HEK293 (cell line): ENCODE data around the gene INF2.
A peak's percentile ranks its signal among the peaks of the same experiment; 100 is the strongest.

ENCODE experiments used
- CTCF ChIA-PET: fragments of 350-600 bp; formaldehyde crosslinking; extraction: SDS; loops from one replicate; lab custom pipeline; 2021; ENCODE audit warnings: antibody characterized with exemption; lab: Yijun Ruan, JAX
- POLR2A ChIA-PET: fragments of 300-600 bp; formaldehyde crosslinking; extraction: SDS; loops from one replicate; lab custom pipeline; 2020; ENCODE audit warnings: antibody characterized with exemption, inconsistent platforms; lab: Yijun Ruan, JAX
- H3K27ac ChIP-seq: fragments of 200-500 bp; sonication (Bioruptor generic); 2 replicates; pipeline ENCODE4 v1.5.1; 2014; ENCODE audit warnings: low read depth, low read length, control low read depth, inconsistent platforms; ENCODE audit errors: extremely low read depth
- H3K36me3 ChIP-seq, 2 experiments: fragments of 200-500 bp in 1 of 2; sonication (Bioruptor generic) in 1 of 2; 1 replicate in 1 of 2; 2 replicates in 1 of 2; pipeline ENCODE4 v1.5.1; 2014 to 2017; ENCODE audit warnings: inconsistent platforms in 2 of 2, low read length in 2 of 2; ENCODE audit not compliant: control insufficient read depth in 2 of 2, insufficient read depth in 1 of 2
- H3K4me1 ChIP-seq: fragments of 200-500 bp; sonication (Bioruptor generic); 2 replicates; pipeline ENCODE4 v1.5.1; 2014; ENCODE audit warnings: mild to moderate bottlenecking, low read length, inconsistent platforms; ENCODE audit not compliant: control insufficient read depth, insufficient read depth
- H3K4me3 ChIP-seq: 2 replicates; pipeline ENCODE4 v1.5.1; 2011; ENCODE audit warnings: low read depth, mild to moderate bottlenecking, control low read depth, low read length, moderate library complexity
- H3K9me3 ChIP-seq: fragments of 200-500 bp; sonication (Bioruptor generic); 2 replicates; pipeline ENCODE4 v1.5.1; 2014; ENCODE audit warnings: low read depth, low read length, inconsistent platforms; ENCODE audit not compliant: control insufficient read depth, insufficient read depth
- BCL11B ChIP-seq: fragments of 450-650 bp; formaldehyde crosslinking; IDR thresholded peaks from 2 replicates; pipeline ENCODE4 v1.5.1; 2016; ENCODE audit warnings: low read depth, missing biosample characterization, missing genetic modification characterization
- EGR2 ChIP-seq: fragments of 450-650 bp; formaldehyde crosslinking; IDR thresholded peaks from 2 replicates; pipeline ENCODE4 v1.5.1; 2016; ENCODE audit warnings: low read depth, missing biosample characterization, missing genetic modification characterization
- GLI4 ChIP-seq: fragments of 450-650 bp; formaldehyde crosslinking; IDR thresholded peaks from 2 replicates; pipeline ENCODE4 v1.5.1; 2016; ENCODE audit warnings: missing biosample characterization, missing genetic modification characterization
- GLIS1 ChIP-seq: fragments of 450-650 bp; formaldehyde crosslinking; IDR thresholded peaks from 2 replicates; pipeline ENCODE4 v1.5.1; 2016; ENCODE audit warnings: missing biosample characterization, missing genetic modification characterization
- PATZ1 ChIP-seq: fragments of 450-650 bp; formaldehyde crosslinking; IDR thresholded peaks from 2 replicates; pipeline ENCODE4 v1.5.1; 2016; ENCODE audit warnings: missing biosample characterization, missing genetic modification characterization
- PBX3 ChIP-seq: sonication (generic); formaldehyde crosslinking; IDR thresholded peaks from 2 replicates; pipeline ENCODE4 v1.8.1; 2022; ENCODE audit warnings: mild to moderate bottlenecking, moderate library complexity, missing genetic modification reagents
- YY1 ChIP-seq: fragments of 450-650 bp; formaldehyde crosslinking; IDR thresholded peaks from 2 replicates; pipeline ENCODE4 v1.5.1; 2018; ENCODE audit warnings: missing biosample characterization, missing genetic modification characterization
- ZFHX2 ChIP-seq: fragments of 450-650 bp; formaldehyde crosslinking; conservative IDR thresholded peaks from 2 replicates; pipeline ENCODE4 v1.5.1; 2016; ENCODE audit warnings: missing biosample characterization, missing genetic modification characterization
- ZNF114 ChIP-seq: fragments of 450-650 bp; formaldehyde crosslinking; IDR thresholded peaks from 2 replicates; pipeline ENCODE4 v1.5.0; 2017; ENCODE audit warnings: missing biosample characterization, missing genetic modification characterization
- ZNF394 ChIP-seq: fragments of 450-650 bp; formaldehyde crosslinking; IDR thresholded peaks from 2 replicates; pipeline ENCODE4 v1.5.1; 2016; ENCODE audit warnings: missing biosample characterization, missing genetic modification characterization, mild to moderate bottlenecking, moderate library complexity, borderline replicate concordance
- ZNF596 ChIP-seq: fragments of 450-650 bp; IDR thresholded peaks from 2 replicates; pipeline ENCODE4 v1.5.0; 2018; ENCODE audit warnings: missing biosample characterization, mild to moderate bottlenecking, missing genetic modification characterization, moderate library complexity
- ZNF658 ChIP-seq: fragments of 450-650 bp; formaldehyde crosslinking; IDR thresholded peaks from 2 replicates; pipeline ENCODE4; 2016; ENCODE audit warnings: missing biosample characterization, missing genetic modification characterization
- ZSCAN16 ChIP-seq: fragments of 450-650 bp; formaldehyde crosslinking; IDR thresholded peaks from 2 replicates; pipeline ENCODE4 v1.5.1; 2016; ENCODE audit warnings: missing biosample characterization, missing genetic modification characterization

INF2 gene

GRCh38 chr14:104693482-104694431 is 4.3 kb downstream of the INF2 start:
- TF ChIP-seq ZNF114 (tag by site-specific recombination): no peak
- peak; percentile 30; the same call in 1 of the 2 replicates for TF ChIP-seq PATZ1 (tag by site-specific recombination)
- Histone ChIP-seq H3K9me3 (no peaks in the 10 kb centered on the region), H3K4me3 (no peak overlapping the region), H3K4me1 (no peaks in the 10 kb centered on the region; the same call in 1 of the 2 replicates), H3K27ac (no peak overlapping the region), H3K36me3 (peaks cover 0 to 41% of the 10 kb centered on the region in 2 experiments; a peak in 1 of 3 replicates)
- ChIA-PET POLR2A (no interaction called here), CTCF (interaction anchor here (1.2 kb wide), 1 partner anchor 15 kb away, joined by 5 read pairs; no protein-coding TSS in a partner anchor)

GRCh38 chr14:104694475-104694950 is 5.1 kb downstream of the INF2 start:
- H3K4me3 ChIP-seq: no peak overlapping the region
- H3K27ac ChIP-seq: no peak overlapping the region
- POLR2A ChIA-PET: no interaction called here
- no peaks in the 10 kb centered on the region; the same call in 1 of the 2 replicates for H3K4me1 ChIP-seq
- no peaks in the 10 kb centered on the region for H3K9me3 ChIP-seq
- TF ChIP-seq EGR2 (tag by site-specific recombination): peak; percentile 48; the same call in 1 of the 2 replicates
- TF ChIP-seq PBX3 (CRISPR knock-in tag): no peak
- TF ChIP-seq ZFHX2 (tag by site-specific recombination): peak; percentile 42; the same call in 1 of the 2 replicates
- H3K36me3 ChIP-seq: peaks cover 0 to 41% of the 10 kb centered on the region in 2 experiments; a peak in 1 of 3 replicates
- CTCF ChIA-PET: interaction anchor here (0.5 to 1.2 kb wide), 3 partner anchors 14 to 29 kb away, joined by 3 to 5 read pairs (median 4); no protein-coding TSS in a partner anchor

GRCh38 chr14:104694991-104695659 is 5.7 kb downstream of the INF2 start:
- H3K27ac ChIP-seq: no peak overlapping the region
- TF ChIP-seq ZNF596 (tag by site-specific recombination) (no peak), ZFHX2 (tag by site-specific recombination) (0 out of 2 replicates have a peak, but pooled peaks have one; percentile 18), GLIS1 (tag by site-specific recombination) (peak; percentile 46), GLI4 (tag by site-specific recombination) (no peak), ZSCAN16 (tag by site-specific recombination) (no peak), BCL11B (tag by site-specific recombination) (no peak)
- POLR2A ChIA-PET: no interaction called here
- CTCF ChIA-PET: interaction anchor here (0.5 to 1.2 kb wide), 4 partner anchors 14 to 28 kb away, joined by 3 to 5 read pairs (median 4); no protein-coding TSS in a partner anchor
- peaks cover 0 to 41% of the 10 kb centered on the region in 2 experiments; a peak in 1 of 3 replicates for H3K36me3 ChIP-seq
- H3K4me1 ChIP-seq: no peaks in the 10 kb centered on the region; the same call in 1 of the 2 replicates
- no peaks in the 10 kb centered on the region for H3K9me3 ChIP-seq
- H3K4me3 ChIP-seq: no peak overlapping the region

- Histone ChIP-seq H3K4me1 (no peaks in the 10 kb centered on the region), H3K27ac (no peak overlapping the region), H3K9me3 (no peaks in the 10 kb centered on the region), H3K36me3 (peaks cover 0 to 41% of the 10 kb centered on the region in 2 experiments; a peak in 1 of 3 replicates), H3K4me3 (no peak overlapping the region)
- TF ChIP-seq ZNF394 (tag by site-specific recombination): no peak
- TF ChIP-seq ZNF658: no peak
- TF ChIP-seq YY1 (tag by site-specific recombination): no peak
- ChIA-PET POLR2A (no interaction called here), CTCF (interaction anchor here (1.0 kb wide), 1 partner anchor 13 kb away, joined by 3 read pairs; no protein-coding TSS in a partner anchor)
These were observed 6.2 kb downstream of the INF2 start for GRCh38 chr14:104695660-104696000.
